NCI-H1092 (cell line): Measurements from ENCODE around the gene GRAMD1B.

Source experiments
- DNase-seq: peaks from one replicate; lab custom pipeline; 2025; lab: John Stamatoyannopoulos, UW

The GRAMD1B gene

GRCh38 chr11:123475469-123475868 is 45.4 kb downstream of the GRAMD1B start:
- DNase-seq: peak; percentile 37

GRCh38 chr11:123477205-123477907 is 47.3 kb downstream of the GRAMD1B start:
- DNase-seq: no peak

- peak; percentile 79 for DNase-seq
These were observed 48.4 kb downstream of the GRAMD1B start for GRCh38 chr11:123478352-123478987.

- no peak for DNase-seq
These were observed 49.2 kb downstream of the GRAMD1B start for GRCh38 chr11:123479048-123479837.

DNA sequence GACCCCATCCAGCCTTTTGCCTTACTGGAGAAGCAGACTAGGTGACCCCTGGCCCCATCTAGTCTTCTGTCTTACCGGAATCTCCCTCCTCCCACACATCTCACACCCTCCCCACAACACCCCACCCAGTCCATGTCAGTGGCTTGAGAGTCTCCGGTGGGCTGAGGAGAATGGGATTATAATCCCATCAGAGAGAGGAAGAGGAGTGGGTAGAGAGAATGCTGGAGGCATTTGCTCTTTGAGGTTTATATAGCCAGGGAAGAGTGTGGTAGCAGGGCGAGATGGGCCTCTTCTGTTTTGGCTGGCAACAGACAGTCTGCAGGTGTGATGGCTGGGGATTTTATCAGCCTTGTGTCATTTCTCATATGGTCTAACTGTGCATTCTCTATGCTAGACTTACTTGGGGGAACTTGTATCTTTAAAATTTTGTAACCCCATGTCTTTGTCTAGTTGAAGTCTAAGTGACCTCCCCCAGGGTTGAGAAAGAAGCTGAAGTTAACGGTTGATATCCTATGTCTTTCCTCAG is 50.3 kb downstream of the GRAMD1B start:
- no peak for DNase-seq

DNA sequence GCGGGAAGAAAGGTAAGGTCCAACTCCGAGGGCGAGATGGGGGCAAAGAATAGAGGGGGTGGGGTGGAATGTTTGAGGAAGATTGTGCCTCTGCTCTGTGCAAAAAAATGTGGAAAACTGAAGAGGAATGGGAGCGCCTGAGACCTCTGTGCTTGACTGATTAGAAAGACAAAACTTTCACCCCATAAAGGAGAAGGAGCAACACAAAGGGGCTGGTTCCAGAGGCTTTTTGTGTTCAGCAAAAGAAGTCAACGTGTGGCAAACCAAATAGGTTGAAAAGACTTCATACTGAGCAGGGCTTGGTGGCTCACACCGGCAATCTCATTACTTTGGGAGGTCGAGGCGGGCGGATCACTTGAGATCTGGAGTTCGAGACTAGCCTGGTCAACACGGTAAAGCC is 50.8 kb downstream of the GRAMD1B start:
- no peak for DNase-seq

GRCh38 chr11:123481640-123482039 is 51.6 kb downstream of the GRAMD1B start:
- DNase-seq: no peak

GRCh38 chr11:123482218-123482617 is 52.1 kb downstream of the GRAMD1B start:
- DNase-seq: no peak

- no peak for DNase-seq
These were observed 53.0 kb downstream of the GRAMD1B start for GRCh38 chr11:123483058-123483457.

GRCh38 chr11:123483466-123483865 is 53.4 kb downstream of the GRAMD1B start:
- DNase-seq: no peak

GRCh38 chr11:123484448-123484847 is 54.4 kb downstream of the GRAMD1B start:
- no peak for DNase-seq

- DNase-seq: no peak
These were observed 57.2 kb downstream of the GRAMD1B start for GRCh38 chr11:123487157-123487744.

GRCh38 chr11:123490527-123490926 is 60.5 kb downstream of the GRAMD1B start:
- DNase-seq: no peak

DNA sequence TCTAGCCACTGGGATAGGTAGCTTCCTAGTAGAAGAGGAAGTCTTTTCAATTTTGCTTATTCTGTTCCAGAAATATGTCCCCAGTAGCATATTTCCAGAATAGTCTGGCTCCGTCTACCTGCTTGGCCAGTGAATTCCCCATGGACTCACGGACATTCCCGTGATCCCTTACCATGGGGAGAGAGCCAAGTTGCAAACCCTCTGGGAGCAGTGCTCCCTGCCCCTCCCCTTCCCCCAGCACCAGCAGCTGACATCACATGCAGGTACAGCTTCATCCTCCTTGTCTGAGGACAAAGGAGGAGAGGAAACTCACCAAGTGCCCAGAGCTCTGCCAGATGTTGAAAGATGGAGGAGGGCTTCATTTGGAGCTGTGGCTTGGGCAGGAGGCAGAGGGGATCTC is 61.2 kb downstream of the GRAMD1B start:
- no peak for DNase-seq

GRCh38 chr11:123493349-123494063 is 63.4 kb downstream of the GRAMD1B start:
- no peak for DNase-seq

GRCh38 chr11:123494195-123495050 is 64.4 kb downstream of the GRAMD1B start:
- DNase-seq: no peak

DNA sequence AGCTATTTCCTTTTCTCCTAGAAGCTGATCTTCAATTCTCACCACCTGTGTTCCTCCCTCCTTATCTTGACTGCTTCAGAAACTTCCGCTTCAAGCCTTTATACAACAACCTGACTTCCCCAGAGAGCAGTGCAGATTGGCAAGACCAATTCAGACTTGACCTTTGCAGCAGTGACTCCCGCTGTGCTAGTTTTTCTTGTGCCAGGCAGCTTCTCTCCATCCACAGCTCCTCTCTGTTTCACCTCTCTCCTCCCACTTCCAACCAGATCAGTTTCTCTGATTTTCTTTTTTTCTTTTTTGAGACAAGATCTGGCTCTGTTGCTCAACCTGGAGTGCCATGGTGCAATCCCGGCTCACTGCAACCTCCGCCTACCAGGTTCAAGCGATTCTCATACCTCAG is 74.3 kb downstream of the GRAMD1B start:
- no peak for DNase-seq

DNA sequence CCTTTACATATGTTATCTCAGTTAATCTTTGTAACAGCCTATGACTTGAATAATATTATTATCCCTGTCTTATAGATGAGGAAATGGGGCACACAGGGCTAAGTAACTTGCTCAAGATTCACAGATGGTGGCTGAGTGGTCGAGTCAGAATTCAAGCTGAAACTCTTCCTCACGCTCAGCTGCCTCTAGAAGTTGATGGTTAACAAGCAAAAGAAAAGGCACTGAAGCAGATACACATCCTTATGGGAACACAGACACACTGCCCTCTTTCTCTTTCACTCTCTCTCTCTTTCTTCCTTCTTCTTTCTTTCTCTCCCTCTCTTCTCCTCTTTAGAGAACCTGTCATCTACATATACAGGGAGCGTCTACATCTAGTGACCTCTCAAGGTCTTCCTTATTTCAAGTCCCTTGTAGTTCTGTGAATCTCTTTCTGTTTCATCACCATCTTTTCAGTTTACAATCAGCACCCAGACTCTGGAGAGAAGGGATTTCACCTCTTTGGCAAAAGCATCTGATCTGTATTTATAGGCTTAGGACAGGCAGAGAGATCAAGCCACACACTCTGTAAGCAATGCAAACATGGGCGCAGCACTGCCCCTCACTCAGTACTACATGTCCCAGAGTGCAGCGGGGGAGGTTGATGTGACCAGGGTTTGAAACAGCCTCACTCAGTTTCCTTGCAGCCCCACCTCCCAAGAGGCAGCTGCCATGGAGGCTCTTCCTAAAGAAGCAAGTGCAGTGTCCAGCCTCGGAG is 75.7 kb downstream of the GRAMD1B start:
- DNase-seq: peak; percentile 17

GRCh38 chr11:123507043-123507442 is 77.0 kb downstream of the GRAMD1B start:
- no peak for DNase-seq
